ENCODE results near the gene PTPRA.

The PTPRA gene

GRCh38 chr20:2880650-2881049, 7.4 kb downstream of the PTPRA start:
- FAIRE-seq (no peak), DNase-seq (ENCODE audit: insufficient read length, low spot score) (no peak)
- TF ChIP-seq SPI1 (IDR thresholded peaks at IDR 0.05; ENCODE audit: low read depth, low read length) (no peak), POU2F2 (IDR thresholded peaks at IDR 0.05; ENCODE audit: low read depth, low read length) (no peak), POLR2A (IDR thresholded peaks at IDR 0.05; ENCODE audit: low read depth, low read length) (no peak), PAX5 (IDR thresholded peaks at IDR 0.05; ENCODE audit: insufficient read depth, low read length, severe bottlenecking) (no peak), TAF1 (IDR thresholded peaks at IDR 0.05; ENCODE audit: low read depth, low read length) (no peak), POLR2AphosphoS5 (IDR thresholded peaks at IDR 0.05; ENCODE audit: low read depth, low read length) (no peak)

- DNase-seq (ENCODE audit: insufficient read length, low spot score) (no peak), FAIRE-seq (peak; percentile 16)
- TF ChIP-seq POLR2A (IDR thresholded peaks at IDR 0.05; ENCODE audit: low read depth, low read length) = no peak
- TF ChIP-seq POU2F2 (IDR thresholded peaks at IDR 0.05; ENCODE audit: low read depth, low read length) = no peak
- no peak for TF ChIP-seq TAF1 (IDR thresholded peaks at IDR 0.05; ENCODE audit: low read depth, low read length)
- TF ChIP-seq PAX5 (IDR thresholded peaks at IDR 0.05; ENCODE audit: insufficient read depth, low read length, severe bottlenecking) = no peak
- TF ChIP-seq POLR2AphosphoS5 (IDR thresholded peaks at IDR 0.05; ENCODE audit: low read depth, low read length) = no peak
- TF ChIP-seq SPI1 (IDR thresholded peaks at IDR 0.05; ENCODE audit: low read depth, low read length) = no peak
These were observed 10.7 kb downstream of the PTPRA start for GRCh38 chr20:2883726-2884637.

- TF ChIP-seq POLR2AphosphoS5 (IDR thresholded peaks at IDR 0.05; ENCODE audit: low read depth, low read length) = no peak
- no peak for TF ChIP-seq POLR2A (IDR thresholded peaks at IDR 0.05; ENCODE audit: low read depth, low read length)
- TF ChIP-seq SPI1 (IDR thresholded peaks at IDR 0.05; ENCODE audit: low read depth, low read length) = no peak
- TF ChIP-seq TAF1 (IDR thresholded peaks at IDR 0.05; ENCODE audit: low read depth, low read length) = no peak
- TF ChIP-seq POU2F2 (IDR thresholded peaks at IDR 0.05; ENCODE audit: low read depth, low read length) = no peak
- TF ChIP-seq PAX5 (IDR thresholded peaks at IDR 0.05; ENCODE audit: insufficient read depth, low read length, severe bottlenecking) = no peak
These were observed 14.4 kb downstream of the PTPRA start for GRCh38 chr20:2887715-2888114.

GRCh38 chr20:2888224-2888955, 15.1 kb downstream of the PTPRA start:
- FAIRE-seq = no peak
- TF ChIP-seq PAX5 (IDR thresholded peaks at IDR 0.05; ENCODE audit: insufficient read depth, low read length, severe bottlenecking) = no peak
- TF ChIP-seq POLR2AphosphoS5 (IDR thresholded peaks at IDR 0.05; ENCODE audit: low read depth, low read length) = no peak
- no peak for TF ChIP-seq POU2F2 (IDR thresholded peaks at IDR 0.05; ENCODE audit: low read depth, low read length)
- no peak for TF ChIP-seq POLR2A (IDR thresholded peaks at IDR 0.05; ENCODE audit: low read depth, low read length)
- no peak for TF ChIP-seq SPI1 (IDR thresholded peaks at IDR 0.05; ENCODE audit: low read depth, low read length)
- no peak for TF ChIP-seq TAF1 (IDR thresholded peaks at IDR 0.05; ENCODE audit: low read depth, low read length)
- DNase-seq (ENCODE audit: insufficient read length, low spot score) = no peak

More at GRCh38 chr20:2887715-2888114, 14.4 kb downstream of the PTPRA start:
- FAIRE-seq = no peak
- no peak for DNase-seq (ENCODE audit: insufficient read length, low spot score)

GRCh38 chr20:2889209-2889608, 15.9 kb downstream of the PTPRA start:
- no peak for DNase-seq (ENCODE audit: insufficient read length, low spot score)
- no peak for FAIRE-seq
- TF ChIP-seq TAF1 (IDR thresholded peaks at IDR 0.05; ENCODE audit: low read depth, low read length) (no peak), PAX5 (IDR thresholded peaks at IDR 0.05; ENCODE audit: insufficient read depth, low read length, severe bottlenecking) (no peak), SPI1 (IDR thresholded peaks at IDR 0.05; ENCODE audit: low read depth, low read length) (no peak), POLR2A (IDR thresholded peaks at IDR 0.05; ENCODE audit: low read depth, low read length) (no peak), POU2F2 (IDR thresholded peaks at IDR 0.05; ENCODE audit: low read depth, low read length) (no peak), POLR2AphosphoS5 (IDR thresholded peaks at IDR 0.05; ENCODE audit: low read depth, low read length) (no peak)

- FAIRE-seq (no peak), DNase-seq (ENCODE audit: insufficient read length, low spot score) (no peak)
- no peak for TF ChIP-seq POU2F2 (IDR thresholded peaks at IDR 0.05; ENCODE audit: low read depth, low read length)
- TF ChIP-seq POLR2AphosphoS5 (IDR thresholded peaks at IDR 0.05; ENCODE audit: low read depth, low read length) = no peak
- TF ChIP-seq POLR2A (IDR thresholded peaks at IDR 0.05; ENCODE audit: low read depth, low read length) = no peak
- TF ChIP-seq PAX5 (IDR thresholded peaks at IDR 0.05; ENCODE audit: insufficient read depth, low read length, severe bottlenecking) = no peak
These were observed 16.5 kb downstream of the PTPRA start for GRCh38 chr20:2889797-2890196.

GRCh38 chr20:2890742-2891141, 17.5 kb downstream of the PTPRA start:
- TF ChIP-seq TAF1 (IDR thresholded peaks at IDR 0.05; ENCODE audit: low read depth, low read length) = no peak
- FAIRE-seq (no peak), DNase-seq (ENCODE audit: insufficient read length, low spot score) (no peak)

GRCh38 chr20:2891343-2891742, 18.1 kb downstream of the PTPRA start:
- FAIRE-seq (no peak), DNase-seq (ENCODE audit: insufficient read length, low spot score) (no peak)
- TF ChIP-seq PAX5 (IDR thresholded peaks at IDR 0.05; ENCODE audit: insufficient read depth, low read length, severe bottlenecking) = no peak
- no peak for TF ChIP-seq POLR2A (IDR thresholded peaks at IDR 0.05; ENCODE audit: low read depth, low read length)
- TF ChIP-seq SPI1 (IDR thresholded peaks at IDR 0.05; ENCODE audit: low read depth, low read length) = no peak
- no peak for TF ChIP-seq POU2F2 (IDR thresholded peaks at IDR 0.05; ENCODE audit: low read depth, low read length)
- TF ChIP-seq TAF1 (IDR thresholded peaks at IDR 0.05; ENCODE audit: low read depth, low read length) = no peak
- TF ChIP-seq POLR2AphosphoS5 (IDR thresholded peaks at IDR 0.05; ENCODE audit: low read depth, low read length) = no peak

- FAIRE-seq (no peak), DNase-seq (ENCODE audit: insufficient read length, low spot score) (no peak)
- TF ChIP-seq TAF1 (IDR thresholded peaks at IDR 0.05; ENCODE audit: low read depth, low read length) (no peak), POLR2AphosphoS5 (IDR thresholded peaks at IDR 0.05; ENCODE audit: low read depth, low read length) (no peak), PAX5 (IDR thresholded peaks at IDR 0.05; ENCODE audit: insufficient read depth, low read length, severe bottlenecking) (no peak), POU2F2 (IDR thresholded peaks at IDR 0.05; ENCODE audit: low read depth, low read length) (no peak)
These were observed 19.1 kb downstream of the PTPRA start for GRCh38 chr20:2892376-2892775.

Measured in GM12891 (cell line).